GM12872 (cell line): ENCODE measurements around the gene HBD.
"Not testable (repeated sequence)": the region's sequence is repeated elsewhere in the genome, so short reads cannot be mapped to it uniquely, and the experiment has no call there.

Source experiments
- CTCF ChIP-seq: IDR thresholded peaks from 3 replicates; pipeline ENCODE4 v1.5.1; 2011; ENCODE audit warnings: low read depth, mild to moderate bottlenecking, low read length, moderate library complexity; ENCODE audit not compliant: insufficient read depth

HBD gene

GRCh38 chr11:5266609-5267008 lies 32.3 kb upstream of the HBD start:
- TF ChIP-seq CTCF, result no peak

- no peak for TF ChIP-seq CTCF
Measured at GRCh38 chr11:5265832-5266231, 31.5 kb upstream of the HBD start.

DNA sequence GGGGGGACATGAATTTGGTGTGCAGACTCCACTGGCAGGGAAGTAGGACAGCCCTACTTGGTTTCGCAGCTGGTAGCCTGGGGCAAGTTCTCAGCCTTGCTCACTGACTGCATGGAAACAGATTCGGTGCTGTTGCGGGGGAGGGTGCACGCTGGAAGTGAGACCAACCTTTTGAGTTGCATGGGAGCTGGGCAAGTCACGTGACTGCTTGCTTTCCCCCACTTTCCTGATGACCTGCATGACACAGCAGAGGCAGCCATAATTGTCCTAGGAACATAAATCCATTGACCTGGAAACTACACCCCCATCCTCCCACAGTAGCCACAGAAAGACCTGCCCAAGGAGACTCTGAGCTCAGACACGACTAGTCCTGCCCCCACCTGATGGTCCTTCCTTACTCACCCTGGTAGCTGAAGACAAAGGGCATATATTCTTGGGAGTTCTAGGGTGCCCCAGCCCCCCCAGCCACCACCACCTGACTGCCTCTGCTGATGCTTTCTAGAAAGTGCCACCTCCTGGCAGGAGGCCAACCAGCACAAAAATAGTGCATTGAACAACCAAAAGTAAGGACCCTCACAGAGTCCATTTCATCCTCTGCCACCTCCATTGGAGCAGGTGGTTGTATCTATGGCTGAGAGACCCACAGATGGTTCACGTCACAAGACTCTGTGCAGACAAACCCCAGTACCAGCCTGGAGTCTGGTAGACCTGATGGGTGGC lies 24.4 kb upstream of the HBD start:
- TF ChIP-seq CTCF, result no peak

- no peak for TF ChIP-seq CTCF
Measured at GRCh38 chr11:5257296-5257695, 23.0 kb upstream of the HBD start.

- not testable (repeated sequence) for TF ChIP-seq CTCF
Measured at GRCh38 chr11:5254646-5255413, 20.5 kb upstream of the HBD start, which contains the start of gene HBG2. Gene HBG2, minus strand, starts transcription at chr11:5254781. Its CDS starts 53 bp downstream, at chr11:5254728.

GRCh38 chr11:5252919-5253265 lies 18.6 kb upstream of the HBD start:
- TF ChIP-seq CTCF, result no peak

DNA sequence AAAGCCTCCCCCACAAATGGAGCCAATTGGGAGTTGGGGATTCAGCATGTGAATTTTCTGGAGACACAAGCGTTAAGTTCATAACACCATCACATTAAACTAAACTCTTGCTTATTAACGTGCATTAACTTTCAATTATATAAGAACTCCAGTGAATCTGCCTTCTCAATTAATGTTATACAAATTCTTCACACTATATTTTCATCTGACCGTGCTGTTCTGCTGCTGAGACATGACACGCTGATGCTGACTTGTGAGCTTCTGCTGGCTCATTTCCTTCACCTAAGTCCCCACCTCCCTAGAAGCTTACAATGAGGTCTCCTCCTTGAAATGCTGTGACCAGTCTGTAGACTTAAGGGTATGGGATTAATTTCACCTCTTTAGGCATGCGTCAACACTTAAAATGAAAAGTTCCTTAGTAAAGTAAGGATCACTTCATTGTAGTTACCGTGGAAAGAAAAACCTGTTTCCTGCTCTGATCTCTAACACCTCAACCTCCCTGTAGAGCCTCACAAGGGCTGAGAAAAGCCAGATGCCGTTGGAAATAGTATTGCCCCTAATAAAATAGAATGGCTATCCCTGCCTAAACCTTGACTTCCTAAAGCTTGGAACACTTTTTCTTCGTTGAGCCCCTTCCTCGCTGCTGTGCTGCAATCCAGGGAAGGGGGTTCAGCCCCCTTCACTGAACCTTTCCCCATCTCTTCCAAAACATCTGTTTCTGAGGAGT lies 18.1 kb upstream of the HBD start:
- TF ChIP-seq CTCF, result no peak
